Measurements from ENCODE around the gene ABR.

GRCh38 chr17:1003972-1004768, 175.6 kb downstream of the ABR start:
- no peak for TF ChIP-seq CTCF (IDR thresholded peaks at IDR 0.05; ENCODE audit: low read depth, low read length)
- no peak for TF ChIP-seq EZH2phosphoT487 (IDR thresholded peaks at IDR 0.05; ENCODE audit: low read depth)

All from OCI-LY3 (cell line).